Fibroblast of lung (primary cell): ENCODE measurements around the gene N4BP3. TPM values are rescaled to one million over a fixed set of nuclear protein-coding genes. Genes with fewer than 3 reads are reported as not detected.
A peak's percentile ranks its signal among the peaks of the same experiment; 100 is the strongest.

ENCODE experiments used
- DNase-seq, 2 donors: peaks; one replicate each; pipeline versions ENCODE4 v3.0.0 to v3.0.0-alpha.2; 2010; ENCODE audit warnings: low read depth in 2 of 2
- H2AFZ ChIP-seq: 2 replicates; pipeline ENCODE4 v1.5.1; 2012; ENCODE audit warnings: low read length, control low read depth, inconsistent platforms
- H3K27ac ChIP-seq: 2 replicates; pipeline ENCODE4 v1.5.1; 2011; ENCODE audit warnings: low read length, control low read depth; ENCODE audit not compliant: insufficient read depth
- H3K27me3 ChIP-seq: 2 replicates; pipeline ENCODE4 v1.5.1; 2011; ENCODE audit warnings: mild to moderate bottlenecking, low read length; ENCODE audit not compliant: control insufficient read depth, insufficient read depth
- H3K36me3 ChIP-seq: 2 replicates; pipeline ENCODE4 v1.5.1; 2011; ENCODE audit warnings: low read length; ENCODE audit not compliant: control insufficient read depth, insufficient read depth
- H3K4me1 ChIP-seq: 2 replicates; pipeline ENCODE4 v1.5.1; 2011; ENCODE audit warnings: low read length; ENCODE audit not compliant: control insufficient read depth, insufficient read depth; ENCODE audit errors: extremely low read depth
- H3K4me2 ChIP-seq: 2 replicates; pipeline ENCODE4 v1.5.1; 2011; ENCODE audit warnings: low read length, control low read depth; ENCODE audit not compliant: insufficient read depth; ENCODE audit errors: extremely low read depth
- H3K4me3 ChIP-seq, 4 experiments: fragments of 200-600 bp in 1 of 4; sonication (generic) in 1 of 4; replicated peaks in 1 of 4; 2 replicates each; pipeline ENCODE4 v1.5.1; 2011 to 2016; ENCODE audit warnings: low read length in 4 of 4, low read depth in 3 of 4, mild to moderate bottlenecking in 3 of 4, control low read depth in 2 of 4, inconsistent platforms in 1 of 4, mixed read lengths in 1 of 4; ENCODE audit not compliant: insufficient read depth in 1 of 4; ENCODE audit errors: control extremely low read depth in 1 of 4
- H3K79me2 ChIP-seq: 2 replicates; pipeline ENCODE4 v1.5.1; 2012; ENCODE audit warnings: mild to moderate bottlenecking, low read length, inconsistent platforms; ENCODE audit not compliant: control insufficient read depth, insufficient read depth
- H3K9ac ChIP-seq: 2 replicates; pipeline ENCODE4 v1.5.1; 2011; ENCODE audit warnings: mild to moderate bottlenecking, low read length, control low read depth; ENCODE audit not compliant: insufficient read depth
- H3K9me3 ChIP-seq: 2 replicates; pipeline ENCODE4 v1.5.1; 2012; ENCODE audit warnings: low read depth, low read length; ENCODE audit not compliant: control insufficient read depth, insufficient read depth
- H4K20me1 ChIP-seq: 2 replicates; pipeline ENCODE4 v1.5.1; 2011; ENCODE audit warnings: low read length; ENCODE audit not compliant: control insufficient read depth, insufficient read depth; ENCODE audit errors: extremely low read depth
- CTCF ChIP-seq, 2 donors: IDR thresholded peaks in 1 of 2; conservative IDR thresholded peaks in 1 of 2; 1 replicate in 1 of 2; 2 replicates in 1 of 2; pipeline ENCODE4 v1.5.1; 2011 to 2012; ENCODE audit warnings: low read length in 2 of 2, control low read depth in 1 of 2, inconsistent platforms in 1 of 2, low read depth in 1 of 2, mild to moderate bottlenecking in 1 of 2
- EZH2 ChIP-seq: IDR thresholded peaks from 2 replicates; pipeline ENCODE4 v1.5.1; 2012; ENCODE audit warnings: low read length, control low read depth, mild to moderate bottlenecking; ENCODE audit errors: missing control alignments
- polyA plus RNA-seq, 2 donors: library from polyadenylated mRNA; depleted of rRNA in 1 of 2; stranded (reverse) in 1 of 2; unstranded in 1 of 2; fragments of >200 nt; gene quantifications; 2 replicates each; pipeline ENCODE4 v1.2.1, GENCODE V29; 2011 to 2012; ENCODE audit warnings: missing spikeins in 1 of 2
- total RNA-seq: library from RNA; depleted of rRNA; stranded (reverse); fragments of >200 nt; gene quantifications from 2 replicates; pipeline ENCODE4 v1.2.1, GENCODE V29; 2014

Gene N4BP3
- total and polyA plus RNA-seq, 2 donors (not counting 1 experiment from before 2014, with no cell fraction given): 0.19 to 0.83 TPM

GRCh38 chr5:178113841-178114324 is 551 bp downstream of the N4BP3 start:
- H2AFZ ChIP-seq: no peak overlapping the region
- H3K27me3 ChIP-seq: peaks cover 37% of the 10 kb centered on the region
- H3K4me1 ChIP-seq: no peaks in the 10 kb centered on the region
- H3K4me2 ChIP-seq: peak overlapping the region; percentile 51
- H3K9me3 ChIP-seq: no peaks in the 10 kb centered on the region
- no peak overlapping the region for H3K9ac ChIP-seq
- no peak for DNase-seq
- no peaks in the 10 kb centered on the region for H4K20me1 ChIP-seq
- no peaks in the 10 kb centered on the region for H3K36me3 ChIP-seq
- no peaks in the 10 kb centered on the region for H3K79me2 ChIP-seq
- no peak for TF ChIP-seq CTCF (conservative IDR thresholded peaks at IDR 0.05 in 1 of 2, IDR thresholded peaks at IDR 0.05 in 1 of 2; ENCODE audit: low read depth in 1 of 2, low read length in 2 of 2)
- TF ChIP-seq EZH2: peak; percentile 14
- peak overlapping the region in 1 of 4 experiments; percentile 36 for H3K4me3 ChIP-seq
- H3K27ac ChIP-seq: no peak overlapping the region

- TF ChIP-seq EZH2 (peak; percentile 86), CTCF (conservative IDR thresholded peaks at IDR 0.05 in 1 of 2, IDR thresholded peaks at IDR 0.05 in 1 of 2; ENCODE audit: low read depth in 1 of 2, low read length in 2 of 2) (no peak)
- Histone ChIP-seq H3K4me2 (no peak overlapping the region), H2AFZ (no peak overlapping the region), H3K4me1 (no peaks in the 10 kb centered on the region), H3K36me3 (no peaks in the 10 kb centered on the region), H3K27ac (no peak overlapping the region), H4K20me1 (no peaks in the 10 kb centered on the region), H3K4me3 (no peak overlapping the region), H3K79me2 (no peaks in the 10 kb centered on the region), H3K9me3 (no peaks in the 10 kb centered on the region), H3K9ac (no peak overlapping the region), H3K27me3 (peaks cover 37% of the 10 kb centered on the region)
- DNase-seq: no peak
Measured at GRCh38 chr5:178114325-178115135, 1.2 kb downstream of the N4BP3 start.

- H3K9ac ChIP-seq: no peak overlapping the region
- no peak for TF ChIP-seq CTCF (conservative IDR thresholded peaks at IDR 0.05 in 1 of 2, IDR thresholded peaks at IDR 0.05 in 1 of 2; ENCODE audit: low read depth in 1 of 2, low read length in 2 of 2)
- no peak for TF ChIP-seq EZH2
- H4K20me1 ChIP-seq: no peaks in the 10 kb centered on the region
Measured at GRCh38 chr5:178115136-178115813, 1.9 kb downstream of the N4BP3 start.

More at GRCh38 chr5:178115136-178115813, 1.9 kb downstream of the N4BP3 start:
- no peak overlapping the region for H3K4me3 ChIP-seq
- H3K4me1 ChIP-seq: no peaks in the 10 kb centered on the region
- H3K27me3 ChIP-seq: peaks cover 37% of the 10 kb centered on the region
- H3K36me3 ChIP-seq: no peaks in the 10 kb centered on the region
- no peak for DNase-seq
- no peaks in the 10 kb centered on the region for H3K79me2 ChIP-seq
- no peak overlapping the region for H3K27ac ChIP-seq
- H3K4me2 ChIP-seq: no peak overlapping the region
- H2AFZ ChIP-seq: no peak overlapping the region
- H3K9me3 ChIP-seq: no peaks in the 10 kb centered on the region
